ENCODE results near the gene GATA1. TPM values are rescaled to one million over a fixed set of nuclear protein-coding genes. Genes with fewer than 3 reads are reported as not detected.

The GATA1 gene
- total RNA-seq (2022): not detected in 2 replicates
- not detected for Bru-seq, nascent RNA
- not detected for BruChase-seq, experiment 1, labeled RNA remaining after a 2-hour chase
- not detected for BruChase-seq, experiment 2, labeled RNA remaining after a 6-hour chase
- long read RNA-seq: 0 reads

DNA sequence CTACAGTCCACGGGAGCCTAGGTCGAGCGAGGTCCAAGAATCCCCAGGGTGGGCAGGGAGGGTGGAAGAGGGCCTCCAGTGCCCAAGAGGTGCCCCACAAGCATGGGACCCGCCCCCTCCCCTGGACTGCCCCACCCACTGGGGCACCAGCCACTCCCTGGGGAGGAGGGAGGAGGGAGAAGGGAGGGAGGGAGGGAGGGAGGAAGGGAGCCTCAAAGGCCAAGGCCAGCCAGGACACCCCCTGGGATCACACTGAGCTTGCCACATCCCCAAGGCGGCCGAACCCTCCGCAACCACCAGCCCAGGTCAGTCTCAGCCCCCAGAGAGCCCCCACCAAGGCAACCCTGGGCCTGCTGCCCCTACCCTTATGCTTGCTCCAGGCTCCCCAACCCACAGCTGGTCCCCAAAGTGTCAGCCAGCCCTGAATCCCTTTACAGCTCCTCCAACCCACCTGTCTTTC lies at the start of gene GATA1:
Gene GATA1 (plus strand): TSS at position 250 of the 460 bp plus-strand sequence. CDS start 4,520 bp downstream, outside the sequence.
- Mint-ChIP-seq H3K4me3 (ENCODE audit: unreplicated experiment) (no peak within 1 kb of the TSS), H3K27ac (ENCODE audit: unreplicated experiment) (no peak within 1 kb of the TSS), H3K27me3 (ENCODE audit: insufficient read depth, unreplicated experiment) (no peaks in the 10 kb centered on the region), H3K4me1 (ENCODE audit: low read depth, unreplicated experiment) (peaks cover 6% of the 10 kb centered on the region), H3K9me3 (ENCODE audit: unreplicated experiment) (no peaks in the 10 kb centered on the region), H3K36me3 (ENCODE audit: insufficient read depth, unreplicated experiment) (peaks cover 6% of the 10 kb centered on the region)
- H3K36me3 ChIP-seq (ENCODE audit: control insufficient read depth, insufficient read depth, low read length): no peaks in the 10 kb centered on the region
- ChIA-PET POLR2A (no interaction called here), CTCF (no interaction called here)
- no peak within 1 kb of the TSS for H3K4me3 ChIP-seq (ENCODE audit: low read depth, low read length)
- H3K9me3 ChIP-seq: no peaks in the 10 kb centered on the region
- TF ChIP-seq CTCF (IDR thresholded peaks at IDR 0.05; ENCODE audit: insufficient read depth in 1 of 2, low read depth in 1 of 2, low read length in 1 of 2, severe bottlenecking in 1 of 2, unreplicated experiment in 1 of 2): no peak
- H3K27me3 ChIP-seq (replicated peaks; ENCODE audit: control insufficient read depth, insufficient read depth, low read length): no peaks in the 10 kb centered on the region
- H3K4me1 ChIP-seq: no peaks in the 10 kb centered on the region
- intact Hi-C loops (cut with micrococcal nuclease; ENCODE audit: unreplicated experiment): no loop called here
- BruUV-seq (replicated peaks): no TSS peak
- DNase-seq: no peak

- no peak for DNase-seq
- TSS peak; percentile 75 for BruUV-seq (replicated peaks)
- no peaks in the 10 kb centered on the region for H3K9me3 ChIP-seq
- no peaks in the 10 kb centered on the region for H3K9me3 Mint-ChIP-seq (ENCODE audit: unreplicated experiment)
- no peaks in the 10 kb centered on the region for H3K36me3 ChIP-seq (ENCODE audit: control insufficient read depth, insufficient read depth, low read length)
- H3K4me1 Mint-ChIP-seq (ENCODE audit: low read depth, unreplicated experiment): peaks cover 6% of the 10 kb centered on the region
- H3K4me3 ChIP-seq (ENCODE audit: low read depth, low read length): peak overlapping the region; percentile 25
- CTCF ChIA-PET: interaction anchor here (1.0 kb wide), 1 partner anchor 105 kb away, joined by 4 read pairs; no protein-coding TSS in a partner anchor
- intact Hi-C loops (cut with micrococcal nuclease; ENCODE audit: unreplicated experiment): loop anchor here (1.0 to 2.0 kb wide), 3 partner anchors 18 to 65 kb away; partner anchors contain the start of genes HDAC6 and SUV39H1
- H3K4me3 Mint-ChIP-seq (ENCODE audit: unreplicated experiment): peak overlapping the region; percentile 77
- TF ChIP-seq CTCF (IDR thresholded peaks at IDR 0.05; ENCODE audit: insufficient read depth in 1 of 2, low read depth in 1 of 2, low read length in 1 of 2, severe bottlenecking in 1 of 2, unreplicated experiment in 1 of 2): no peak
- no peaks in the 10 kb centered on the region for H3K27me3 Mint-ChIP-seq (ENCODE audit: insufficient read depth, unreplicated experiment)
- H3K27me3 ChIP-seq (replicated peaks; ENCODE audit: control insufficient read depth, insufficient read depth, low read length): no peaks in the 10 kb centered on the region
- H3K27ac Mint-ChIP-seq (ENCODE audit: unreplicated experiment): peak overlapping the region; percentile 72
- peaks cover 12% of the 10 kb centered on the region for H3K36me3 Mint-ChIP-seq (ENCODE audit: insufficient read depth, unreplicated experiment)
- no peaks in the 10 kb centered on the region; the same call in 1 of the 2 replicates for H3K4me1 ChIP-seq
- POLR2A ChIA-PET: interaction anchor here (0.6 to 1.4 kb wide), 9 partner anchors 9 to 454 kb away, joined by 3 to 15 read pairs (median 5); partner anchors contain the start of genes HDAC6, PQBP1, SUV39H1 and TIMM17B
These were observed 49.5 kb upstream of the GATA1 start for GRCh38 chrX:48736878-48737212.

DNA sequence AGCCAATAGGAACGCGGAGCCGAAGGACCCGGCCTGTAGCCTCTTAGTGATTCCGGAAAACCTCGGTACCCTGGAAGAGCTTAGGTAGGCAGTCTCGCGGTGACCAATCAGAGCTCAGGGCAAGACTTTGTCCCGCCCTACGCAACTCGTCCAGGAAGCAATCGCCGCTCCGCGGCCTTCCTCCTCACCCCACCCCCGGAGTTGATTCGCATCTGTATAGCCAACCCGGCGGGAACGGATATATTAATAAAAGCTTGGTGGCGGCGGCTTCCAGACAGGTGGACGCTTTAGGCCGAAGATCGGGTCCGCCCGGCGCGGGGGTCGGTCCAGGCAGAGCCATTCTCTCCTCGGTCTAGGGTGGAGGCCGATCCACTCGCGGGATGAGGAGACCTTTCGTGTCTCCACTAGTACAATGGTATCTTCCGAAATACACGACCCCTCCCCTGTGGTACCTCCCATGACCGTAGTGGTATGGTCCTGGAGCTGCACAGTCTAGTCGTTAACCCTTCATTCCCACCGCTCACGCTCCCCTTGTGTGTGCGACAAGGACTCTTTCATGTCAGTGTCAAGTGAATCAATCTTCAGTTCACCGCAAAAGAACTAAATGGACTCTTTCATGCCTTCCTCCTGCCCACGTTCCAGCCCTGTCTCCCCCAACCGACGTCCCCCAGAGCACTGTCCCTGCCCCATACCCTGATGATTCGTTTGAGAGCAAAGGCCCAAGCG lies 49.0 kb upstream of the GATA1 start:
- Mint-ChIP-seq H3K27me3 (ENCODE audit: insufficient read depth, unreplicated experiment) (no peaks in the 10 kb centered on the region), H3K9me3 (ENCODE audit: unreplicated experiment) (no peaks in the 10 kb centered on the region), H3K27ac (ENCODE audit: unreplicated experiment) (peak overlapping the region; percentile 72), H3K4me1 (ENCODE audit: low read depth, unreplicated experiment) (peaks cover 6% of the 10 kb centered on the region), H3K36me3 (ENCODE audit: insufficient read depth, unreplicated experiment) (peaks cover 12% of the 10 kb centered on the region), H3K4me3 (ENCODE audit: unreplicated experiment) (peak overlapping the region; percentile 77)
- Histone ChIP-seq H3K27me3 (replicated peaks; ENCODE audit: control insufficient read depth, insufficient read depth, low read length) (no peaks in the 10 kb centered on the region), H3K4me1 (no peaks in the 10 kb centered on the region; the same call in 1 of the 2 replicates), H3K36me3 (ENCODE audit: control insufficient read depth, insufficient read depth, low read length) (no peaks in the 10 kb centered on the region), H3K4me3 (ENCODE audit: low read depth, low read length) (peak overlapping the region; percentile 56), H3K9me3 (no peaks in the 10 kb centered on the region)
- TSS peak; percentile 100 for BruUV-seq (replicated peaks)
- peak; percentile 91 to 96 for DNase-seq
- TF ChIP-seq CTCF (IDR thresholded peaks at IDR 0.05; ENCODE audit: insufficient read depth in 1 of 2, low read depth in 1 of 2, low read length in 1 of 2, severe bottlenecking in 1 of 2, unreplicated experiment in 1 of 2): no peak
- ChIA-PET POLR2A (interaction anchor here (0.5 to 1.4 kb wide), 10 partner anchors 9 to 453 kb away, joined by 3 to 15 read pairs (median 4); partner anchors contain the start of genes HDAC6, PQBP1, RBM3 and SUV39H1), CTCF (interaction anchor here (0.6 to 1.0 kb wide), 2 partner anchors 106 to 523 kb away, joined by 3 to 4 read pairs; no protein-coding TSS in a partner anchor)
- intact Hi-C loops (cut with micrococcal nuclease; ENCODE audit: unreplicated experiment): loop anchor here (1.0 to 2.0 kb wide), 3 partner anchors 17 to 65 kb away; partner anchors contain the start of genes HDAC6 and SUV39H1
